OCI-LY1 (cell line): ENCODE data around the gene PTH.

Experiments used
- EZH2 ChIP-seq: fragments of 200-600 bp; sonication (generic), shearing (Covaris generic); IDR thresholded peaks from 2 replicates; pipeline ENCODE4 v1.8.0; 2017; ENCODE audit warnings: borderline replicate concordance, mixed run types, mild to moderate bottlenecking, antibody characterized with exemption, low read length, moderate library complexity, mixed read lengths
- TF ChIP-seq, protein P1 (sequence below): fragments of 200-600 bp; sonication (generic), shearing (Covaris generic); IDR thresholded peaks from 2 replicates; pipeline ENCODE4 v1.5.1; 2017; ENCODE audit warnings: mild to moderate bottlenecking, antibody characterized with exemption, low read length, moderate library complexity, mixed read lengths

DNA sequence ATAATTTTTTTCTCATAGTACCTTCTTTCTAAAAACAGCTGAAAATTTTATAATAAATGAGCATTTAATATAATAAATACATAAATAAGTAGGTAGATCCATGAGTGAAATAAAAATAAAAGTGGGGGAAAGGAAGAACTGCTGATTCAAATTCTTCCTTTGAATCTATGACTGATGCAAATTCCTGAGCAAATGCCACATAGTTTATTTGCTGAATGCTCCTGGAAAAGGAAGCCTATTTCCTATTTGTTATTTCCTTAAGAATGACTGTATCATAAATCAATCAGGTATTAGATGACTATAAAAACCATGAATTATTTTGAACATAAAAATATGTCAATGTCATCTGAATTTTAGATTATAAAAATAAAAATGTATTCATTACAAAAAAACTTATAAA is 49.4 kb downstream of the PTH start:
- TF ChIP-seq, protein P1, sequence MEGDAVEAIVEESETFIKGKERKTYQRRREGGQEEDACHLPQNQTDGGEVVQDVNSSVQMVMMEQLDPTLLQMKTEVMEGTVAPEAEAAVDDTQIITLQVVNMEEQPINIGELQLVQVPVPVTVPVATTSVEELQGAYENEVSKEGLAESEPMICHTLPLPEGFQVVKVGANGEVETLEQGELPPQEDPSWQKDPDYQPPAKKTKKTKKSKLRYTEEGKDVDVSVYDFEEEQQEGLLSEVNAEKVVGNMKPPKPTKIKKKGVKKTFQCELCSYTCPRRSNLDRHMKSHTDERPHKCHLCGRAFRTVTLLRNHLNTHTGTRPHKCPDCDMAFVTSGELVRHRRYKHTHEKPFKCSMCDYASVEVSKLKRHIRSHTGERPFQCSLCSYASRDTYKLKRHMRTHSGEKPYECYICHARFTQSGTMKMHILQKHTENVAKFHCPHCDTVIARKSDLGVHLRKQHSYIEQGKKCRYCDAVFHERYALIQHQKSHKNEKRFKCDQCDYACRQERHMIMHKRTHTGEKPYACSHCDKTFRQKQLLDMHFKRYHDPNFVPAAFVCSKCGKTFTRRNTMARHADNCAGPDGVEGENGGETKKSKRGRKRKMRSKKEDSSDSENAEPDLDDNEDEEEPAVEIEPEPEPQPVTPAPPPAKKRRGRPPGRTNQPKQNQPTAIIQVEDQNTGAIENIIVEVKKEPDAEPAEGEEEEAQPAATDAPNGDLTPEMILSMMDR = no peak
- no peak for TF ChIP-seq EZH2
